BE2C (cell line): ENCODE data around the gene DRG1.
"Not testable (repeated sequence)": the region's sequence is repeated elsewhere in the genome, so short reads cannot be mapped to it uniquely, and the experiment has no call there.

Source experiments
- DNase-seq: peaks from one replicate; pipeline ENCODE4 v3.0.0-alpha.2; 2020
- H3K27me3 ChIP-seq: fragments of 250-450 bp; sonication (Bioruptor Pico); 2 replicates; pipeline ENCODE4 v1.5.1; 2020; ENCODE audit warnings: mild to moderate bottlenecking
- H3K36me3 ChIP-seq: fragments of 250-450 bp; sonication (Bioruptor Pico); 2 replicates; pipeline ENCODE4 v1.5.1; 2020; ENCODE audit warnings: mild to moderate bottlenecking
- H3K4me1 ChIP-seq: fragments of 250-450 bp; sonication (Bioruptor Pico); 2 replicates; pipeline ENCODE4 v1.5.1; 2020
- H3K4me3 ChIP-seq: 2 replicates; pipeline ENCODE4 v1.5.1; 2011; ENCODE audit warnings: low read depth, low read length
- H3K9me3 ChIP-seq: fragments of 250-450 bp; sonication (Bioruptor Pico); 2 replicates; pipeline ENCODE4 v1.5.1; 2020
- TF ChIP-seq, protein P1 (sequence below): IDR thresholded peaks from 2 replicates; pipeline ENCODE4 v1.5.1; 2012; ENCODE audit warnings: mild to moderate bottlenecking, low read depth, low read length

Gene DRG1

DNA sequence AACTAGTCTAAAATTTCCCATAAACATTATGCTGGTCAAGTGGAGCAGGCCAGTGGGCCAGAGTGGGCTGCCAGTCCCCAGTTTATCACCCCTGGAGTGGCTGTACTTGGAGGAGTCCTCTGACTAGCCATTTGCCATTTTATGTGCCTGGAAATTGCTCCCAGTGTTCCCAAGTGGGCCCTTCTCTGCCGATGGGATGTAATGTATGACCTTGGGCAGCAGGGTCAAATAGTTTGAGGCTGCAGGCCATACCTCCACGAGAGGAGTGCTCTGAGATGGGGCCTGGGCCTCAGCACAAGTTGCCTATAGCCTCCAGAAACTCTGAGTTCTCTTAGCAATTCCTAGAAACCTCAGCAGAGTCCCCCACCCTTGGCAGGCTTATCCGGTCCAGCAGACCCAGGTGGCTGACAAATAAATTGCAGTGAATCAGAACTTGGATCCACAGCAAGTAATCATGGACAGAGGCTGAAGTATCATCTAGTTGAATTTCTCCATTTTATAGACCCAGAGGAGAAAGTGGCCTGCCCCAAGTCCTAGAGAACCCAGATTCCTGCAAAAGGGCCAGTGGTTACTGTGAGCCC lies 35.4 kb upstream of the DRG1 start:
- Histone ChIP-seq H3K27me3 (no peaks in the 10 kb centered on the region), H3K4me1 (no peaks in the 10 kb centered on the region), H3K4me3 (no peak overlapping the region), H3K36me3 (no peaks in the 10 kb centered on the region), H3K9me3 (no peaks in the 10 kb centered on the region)
- no peak for DNase-seq
- TF ChIP-seq, protein P1, sequence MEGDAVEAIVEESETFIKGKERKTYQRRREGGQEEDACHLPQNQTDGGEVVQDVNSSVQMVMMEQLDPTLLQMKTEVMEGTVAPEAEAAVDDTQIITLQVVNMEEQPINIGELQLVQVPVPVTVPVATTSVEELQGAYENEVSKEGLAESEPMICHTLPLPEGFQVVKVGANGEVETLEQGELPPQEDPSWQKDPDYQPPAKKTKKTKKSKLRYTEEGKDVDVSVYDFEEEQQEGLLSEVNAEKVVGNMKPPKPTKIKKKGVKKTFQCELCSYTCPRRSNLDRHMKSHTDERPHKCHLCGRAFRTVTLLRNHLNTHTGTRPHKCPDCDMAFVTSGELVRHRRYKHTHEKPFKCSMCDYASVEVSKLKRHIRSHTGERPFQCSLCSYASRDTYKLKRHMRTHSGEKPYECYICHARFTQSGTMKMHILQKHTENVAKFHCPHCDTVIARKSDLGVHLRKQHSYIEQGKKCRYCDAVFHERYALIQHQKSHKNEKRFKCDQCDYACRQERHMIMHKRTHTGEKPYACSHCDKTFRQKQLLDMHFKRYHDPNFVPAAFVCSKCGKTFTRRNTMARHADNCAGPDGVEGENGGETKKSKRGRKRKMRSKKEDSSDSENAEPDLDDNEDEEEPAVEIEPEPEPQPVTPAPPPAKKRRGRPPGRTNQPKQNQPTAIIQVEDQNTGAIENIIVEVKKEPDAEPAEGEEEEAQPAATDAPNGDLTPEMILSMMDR: no peak

DNA sequence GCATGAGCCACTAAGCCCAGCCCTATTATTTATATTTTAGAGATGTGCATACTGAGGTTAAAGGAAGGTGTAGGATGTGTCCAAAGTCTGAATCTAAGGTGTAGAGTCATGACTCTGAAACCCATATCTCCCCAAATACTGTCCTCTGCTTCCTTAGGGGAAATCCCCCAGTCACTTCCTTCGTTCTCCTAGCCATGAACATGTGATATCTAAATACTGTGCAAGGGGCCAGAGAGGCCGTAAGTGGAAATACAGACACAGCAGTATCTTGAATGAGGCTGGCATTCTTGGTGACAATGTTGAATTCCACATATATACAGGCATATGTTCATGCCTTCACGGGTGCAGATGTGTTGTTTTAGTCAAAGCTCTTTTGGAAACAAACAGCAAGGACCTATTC lies 32.0 kb upstream of the DRG1 start:
- Histone ChIP-seq H3K27me3 (no peaks in the 10 kb centered on the region), H3K4me1 (no peaks in the 10 kb centered on the region), H3K9me3 (no peaks in the 10 kb centered on the region), H3K36me3 (no peaks in the 10 kb centered on the region), H3K4me3 (no peak overlapping the region)
- no peak for DNase-seq
- TF ChIP-seq, protein P1: no peak

DNA sequence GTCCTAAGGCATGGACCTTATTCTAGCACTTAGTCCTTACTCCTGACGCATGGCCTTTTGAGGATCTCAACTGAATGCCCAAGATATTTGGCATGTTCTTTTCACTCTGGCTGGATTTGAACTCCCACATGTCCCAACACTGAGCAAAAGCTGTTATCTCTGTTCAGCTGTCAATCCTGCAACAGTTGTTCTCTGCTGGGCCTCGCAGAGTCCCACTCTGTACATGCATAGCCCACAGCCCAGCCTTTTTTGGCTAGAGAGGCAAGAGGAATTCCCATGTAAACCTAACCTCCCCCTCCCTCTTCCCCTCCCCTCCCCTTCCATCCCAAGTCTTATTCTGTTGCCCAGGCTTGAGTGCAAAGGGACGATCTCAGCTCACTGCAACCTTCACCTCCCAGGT lies 21.8 kb upstream of the DRG1 start:
- Histone ChIP-seq H3K4me1 (no peaks in the 10 kb centered on the region), H3K27me3 (no peaks in the 10 kb centered on the region), H3K4me3 (no peak overlapping the region), H3K9me3 (no peaks in the 10 kb centered on the region), H3K36me3 (no peaks in the 10 kb centered on the region)
- TF ChIP-seq, protein P1: no peak
- no peak for DNase-seq

DNA sequence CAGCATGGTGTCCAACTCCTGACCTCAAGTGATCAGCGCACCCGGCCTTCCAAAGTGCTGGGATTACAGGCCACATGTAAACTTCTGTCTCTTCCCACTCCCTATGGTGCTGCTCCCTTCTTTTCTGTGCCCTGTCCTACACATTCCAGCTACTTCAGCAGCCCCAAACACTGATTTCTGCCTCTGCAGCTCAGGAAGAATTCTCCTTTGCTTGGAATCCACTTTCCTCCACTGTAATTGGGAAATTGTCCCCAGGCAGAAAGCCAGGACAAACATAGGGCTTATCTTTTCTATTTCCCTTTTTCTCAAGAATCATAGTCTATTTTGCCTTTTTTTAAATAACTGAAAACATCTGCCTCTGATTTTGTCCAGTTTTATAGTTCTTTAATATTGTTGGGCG lies 21.3 kb upstream of the DRG1 start:
- Histone ChIP-seq H3K27me3 (no peaks in the 10 kb centered on the region), H3K36me3 (no peaks in the 10 kb centered on the region), H3K9me3 (no peaks in the 10 kb centered on the region), H3K4me3 (no peak overlapping the region), H3K4me1 (no peaks in the 10 kb centered on the region)
- DNase-seq: no peak
- TF ChIP-seq, protein P1: no peak

DNA sequence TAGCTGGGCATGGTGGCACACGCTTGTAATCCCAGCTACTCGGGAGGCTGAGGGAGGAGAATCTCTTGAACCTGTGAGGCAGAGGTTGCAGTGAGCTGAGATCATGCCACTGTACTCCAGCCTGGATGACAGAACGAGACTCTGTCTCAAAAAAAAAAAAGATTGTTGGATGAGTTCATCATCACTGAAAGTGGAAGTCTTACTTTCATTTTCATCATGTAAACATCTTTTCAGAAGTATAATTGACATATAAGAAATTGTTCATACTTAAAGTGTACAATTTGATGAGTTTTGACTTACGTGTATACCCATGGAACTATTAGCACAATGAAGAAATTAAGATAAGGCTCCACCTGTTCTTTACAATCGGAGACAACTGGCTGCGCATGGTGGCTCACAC lies 20.8 kb upstream of the DRG1 start:
- H3K4me3 ChIP-seq, H3K27me3 ChIP-seq, H3K36me3 ChIP-seq, H3K4me1 ChIP-seq, H3K9me3 ChIP-seq, DNase-seq: not testable (repeated sequence)

DNA sequence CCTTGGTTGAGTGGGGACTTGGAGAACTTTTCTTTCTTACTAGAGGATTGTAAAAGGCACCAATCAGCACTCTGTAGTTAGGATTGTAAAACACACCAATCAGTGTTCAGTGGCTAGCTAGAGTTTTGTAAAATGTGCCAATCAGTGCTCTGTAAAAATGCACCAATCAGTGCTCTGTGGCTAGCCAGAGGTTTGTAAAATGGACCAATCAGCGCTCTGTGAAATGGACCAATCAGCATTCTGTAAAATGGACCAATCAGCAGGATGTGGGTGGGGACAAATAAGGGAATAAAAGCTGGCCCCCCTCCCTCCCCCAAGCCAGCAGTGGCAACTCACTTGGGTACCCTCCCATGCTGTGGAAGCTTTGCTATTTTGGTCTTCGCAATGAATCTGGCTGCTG lies 5.5 kb upstream of the DRG1 start:
- Histone ChIP-seq H3K9me3 (no peaks in the 10 kb centered on the region), H3K27me3 (no peaks in the 10 kb centered on the region), H3K4me3 (no peak overlapping the region), H3K4me1 (peaks cover 2% of the 10 kb centered on the region; the same call in 1 of the 2 replicates), H3K36me3 (no peaks in the 10 kb centered on the region)
- TF ChIP-seq, protein P1: no peak
- DNase-seq: no peak

DNA sequence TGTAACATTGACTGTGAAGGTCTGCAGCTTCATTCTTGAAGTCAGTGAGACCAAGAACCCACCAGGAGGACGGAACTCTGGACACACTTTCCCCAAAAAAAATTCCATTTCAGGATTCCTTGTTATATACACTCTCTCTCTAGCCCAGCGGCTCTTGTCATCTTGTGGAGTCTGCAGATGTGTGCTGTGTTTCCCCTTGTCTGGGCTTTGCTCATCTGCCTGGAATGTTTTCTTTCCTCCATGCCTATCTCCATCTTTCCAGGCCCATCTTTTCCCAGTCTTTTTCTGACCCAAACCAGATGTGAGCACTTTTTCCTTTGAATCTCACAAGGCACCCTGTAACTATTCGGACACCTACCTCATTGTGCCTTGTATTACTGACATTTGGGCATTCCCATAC lies 5.1 kb upstream of the DRG1 start:
- Histone ChIP-seq H3K36me3 (no peaks in the 10 kb centered on the region), H3K27me3 (no peaks in the 10 kb centered on the region), H3K4me3 (no peak overlapping the region), H3K9me3 (no peaks in the 10 kb centered on the region), H3K4me1 (peaks cover 2% of the 10 kb centered on the region; the same call in 1 of the 2 replicates)
- TF ChIP-seq, protein P1: no peak
- no peak for DNase-seq
